Colonic mucosa (tissue), 4 donors: Measurements from ENCODE around the gene ZNF710. TPM values are rescaled to one million over a fixed set of nuclear protein-coding genes. Genes with fewer than 3 reads are reported as not detected.

Experiments used
- DNase-seq: peaks from one replicate; pipeline ENCODE4 v3.0.0-alpha.2; 2020
- H3K27ac ChIP-seq: fragments of 200-600 bp; one replicate; pipeline ENCODE4 v1.8.0; 2021
- H3K27me3 ChIP-seq: fragments of 200-600 bp; one replicate; pipeline ENCODE4 v1.8.0; 2021
- H3K36me3 ChIP-seq: fragments of 200-600 bp; one replicate; pipeline ENCODE4 v1.8.0; 2021
- H3K4me1 ChIP-seq: fragments of 200-600 bp; one replicate; pipeline ENCODE4 v1.8.0; 2021; ENCODE audit warnings: mild to moderate bottlenecking
- H3K4me3 ChIP-seq: fragments of 200-600 bp; one replicate; pipeline ENCODE4 v1.8.0; 2021
- H3K9ac ChIP-seq, 2 donors: one replicate each; pipeline ENCODE4 v1.7.0; 2013; ENCODE audit warnings: control low read depth in 2 of 2, low read depth in 2 of 2, low read length in 2 of 2
- H3K9me3 ChIP-seq: fragments of 200-600 bp; one replicate; pipeline ENCODE4 v1.8.0; 2021
- CTCF ChIP-seq: fragments of 200-600 bp; IDR thresholded peaks from one replicate; pipeline ENCODE4 v1.8.0; 2022; ENCODE audit warnings: antibody characterized with exemption, mild to moderate bottlenecking
- intact Hi-C: fragments of 100-400 bp; cut with DNase I; formaldehyde crosslinking; loops from one replicate; pipeline ENCODE4 v1.14.1; 2022
- total RNA-seq, 2 donors: library from RNA; stranded (reverse); fragmentation: NEBNext Ultra II Directional in 1 of 2; extraction: Animal tissue kit (Norgen Biotek cat#: 25700) in 1 of 2; gene quantifications; one replicate each; pipeline ENCODE4 v1.2.1, GENCODE V29; 2021
- donor health status: healthy.
- donor health status: DM: no; HTN: no; CAD: no.
- donor health status: DM: no; HTN: no; CAD: no.

ZNF710 gene
- total RNA-seq, 2 donors from 2014 or later, result 35.0 to 43.7 TPM

GRCh38 chr15:90060797-90061196, 59.7 kb downstream of the ZNF710 start:
- Histone ChIP-seq H3K4me1 (peaks cover 40% of the 10 kb centered on the region), H3K27ac (peak overlapping the region; percentile 77), H3K27me3 (no peaks in the 10 kb centered on the region), H3K9ac (no peak overlapping the region), H3K36me3 (no peaks in the 10 kb centered on the region), H3K4me3 (no peak overlapping the region), H3K9me3 (no peaks in the 10 kb centered on the region)
- no peak for TF ChIP-seq CTCF
- intact Hi-C loops, result no loop called here
- no peak for DNase-seq

- Histone ChIP-seq H3K27ac (peak overlapping the region; percentile 77), H3K36me3 (no peaks in the 10 kb centered on the region), H3K9ac (peak overlapping the region; percentile 64 to 81), H3K4me1 (peaks cover 40% of the 10 kb centered on the region), H3K27me3 (no peaks in the 10 kb centered on the region), H3K9me3 (no peaks in the 10 kb centered on the region), H3K4me3 (no peak overlapping the region)
- intact Hi-C loops, result no loop called here
- TF ChIP-seq CTCF, result no peak
- DNase-seq, result peak; percentile 82
Measured at GRCh38 chr15:90062023-90062442, 60.9 kb downstream of the ZNF710 start.

- no peaks in the 10 kb centered on the region for H3K27me3 ChIP-seq
- peak overlapping the region; percentile 77 for H3K27ac ChIP-seq
- H3K36me3 ChIP-seq, result no peaks in the 10 kb centered on the region
- no peak overlapping the region for H3K4me3 ChIP-seq
- intact Hi-C loops, result no loop called here
- no peaks in the 10 kb centered on the region for H3K9me3 ChIP-seq
- DNase-seq, result peak; percentile 91
- peaks cover 40% of the 10 kb centered on the region for H3K4me1 ChIP-seq
- H3K9ac ChIP-seq, result peak overlapping the region; percentile 37 to 81
- no peak for TF ChIP-seq CTCF
Measured at GRCh38 chr15:90062462-90062932, 61.4 kb downstream of the ZNF710 start.

- intact Hi-C loops, result no loop called here
- no peak overlapping the region for H3K4me3 ChIP-seq
- H3K9ac ChIP-seq, result peak overlapping the region; percentile 58 to 81
- TF ChIP-seq CTCF, result no peak
- peaks cover 5% of the 10 kb centered on the region for H3K36me3 ChIP-seq
- peaks cover 40% of the 10 kb centered on the region for H3K4me1 ChIP-seq
- no peak for DNase-seq
- no peaks in the 10 kb centered on the region for H3K27me3 ChIP-seq
- peak overlapping the region; percentile 77 for H3K27ac ChIP-seq
- no peaks in the 10 kb centered on the region for H3K9me3 ChIP-seq
Measured at GRCh38 chr15:90062973-90063769, 62.0 kb downstream of the ZNF710 start.

- no peak overlapping the region for H3K4me3 ChIP-seq
- H3K27ac ChIP-seq, result peak overlapping the region; percentile 77
- peaks cover 8% of the 10 kb centered on the region for H3K36me3 ChIP-seq
- no peak for TF ChIP-seq CTCF
- DNase-seq, result no peak
- no peaks in the 10 kb centered on the region for H3K9me3 ChIP-seq
- H3K27me3 ChIP-seq, result no peaks in the 10 kb centered on the region
- peak overlapping the region; percentile 47 to 81 for H3K9ac ChIP-seq
- peaks cover 40% of the 10 kb centered on the region for H3K4me1 ChIP-seq
- intact Hi-C loops, result no loop called here
Measured at GRCh38 chr15:90063770-90064247, 62.7 kb downstream of the ZNF710 start.
